GM12878 (cell line): Measurements from ENCODE around the gene TAB2. TPM values are rescaled to one million over a fixed set of nuclear protein-coding genes. Genes with fewer than 3 reads are reported as not detected.
"Not testable (repeated sequence)": the region's sequence is repeated elsewhere in the genome, so short reads cannot be mapped to it uniquely, and the experiment has no call there.

Experiments
- ATAC-seq: fragments of 200-7000 bp; cut with Tn5 transposase; 3 replicates; pipeline ENCODE4 v1.9.1; 2020; ENCODE audit warnings: mild to moderate bottlenecking, moderate library complexity
- BruUV-seq: library from RNA; stranded (reverse); fragments of 400-500 nt; replicated peaks from 2 replicates; lab custom pipeline; 2021; lab: Mats Ljungman, UMichigan
- CTCF ChIA-PET: fragments of 300-600 bp; sonication (Branson Sonifier 250); formaldehyde crosslinking; extraction: SDS; loops from one replicate; lab custom pipeline; 2021; ENCODE audit warnings: inconsistent platforms; lab: Yijun Ruan, JAX
- POLR2A ChIA-PET: fragments of 350-600 bp; formaldehyde crosslinking; extraction: SDS; loops from one replicate; lab custom pipeline; 2021; ENCODE audit warnings: inconsistent platforms; lab: Charles Lee
- RAD21 ChIA-PET: fragments of 300-600 bp; sonication (Branson Sonifier 250); formaldehyde crosslinking; loops from one replicate; lab custom pipeline; 2023; ENCODE audit warnings: antibody characterized with exemption; ENCODE audit not compliant: unreplicated experiment; lab: Charles Lee
- SMC1A ChIA-PET: fragments of 300-600 bp; sonication (Branson Sonifier 250); formaldehyde crosslinking; loops from one replicate; lab custom pipeline; 2023; ENCODE audit not compliant: unreplicated experiment, uncharacterized antibody; lab: Charles Lee
- DNase-seq: peaks from one replicate; pipeline ENCODE4 v3.0.0-alpha.2; 2011; ENCODE audit warnings: low read depth, low spot score
- FAIRE-seq: peaks from 3 replicates; lab custom pipeline; 2011; peaks lifted over from hg19 to GRCh38; lab: Jason Lieb, UNC
- H2AFZ ChIP-seq: 2 replicates; pipeline ENCODE4 v1.6.0; 2011; ENCODE audit warnings: low read depth, low read length, control low read depth; ENCODE audit not compliant: control insufficient read depth
- H3K27ac ChIP-seq: 2 replicates; pipeline ENCODE4 v1.5.1; 2011; ENCODE audit warnings: control low read depth; ENCODE audit not compliant: control insufficient read depth, insufficient read depth
- H3K27me3 ChIP-seq, 2 experiments: replicated peaks in 1 of 2; 2 replicates each; pipeline versions ENCODE4 v1.6.0 to v1.6.1; 2011; ENCODE audit warnings: low read length in 1 of 2; ENCODE audit not compliant: control insufficient read depth in 2 of 2, insufficient read depth in 2 of 2
- H3K36me3 ChIP-seq, 2 experiments: 2 replicates each; pipeline ENCODE4 v1.5.1; 2011; ENCODE audit warnings: low read length in 1 of 2; ENCODE audit not compliant: control insufficient read depth in 2 of 2, insufficient read depth in 2 of 2
- H3K4me1 ChIP-seq: 2 replicates; pipeline ENCODE4 v1.6.1; 2011; ENCODE audit warnings: mild to moderate bottlenecking, low read length, moderate library complexity, mixed read lengths; ENCODE audit not compliant: control insufficient read depth, insufficient read depth
- H3K4me2 ChIP-seq: 2 replicates; pipeline ENCODE4 v1.6.0; 2011; ENCODE audit warnings: control low read depth; ENCODE audit not compliant: control insufficient read depth, insufficient read depth
- H3K4me3 ChIP-seq: fragments of 200-600 bp; sonication (generic); 2 replicates; pipeline ENCODE4 v1.5.1; 2016
- H3K79me2 ChIP-seq: 2 replicates; pipeline ENCODE4 v1.6.0; 2011; ENCODE audit warnings: low read length; ENCODE audit not compliant: control insufficient read depth, insufficient read depth
- H3K9ac ChIP-seq: 2 replicates; pipeline ENCODE4 v1.8.0; 2011; ENCODE audit warnings: low read length, control low read depth, mixed read lengths; ENCODE audit not compliant: control insufficient read depth, insufficient read depth
- H3K9me3 ChIP-seq: replicated peaks from 3 replicates; pipeline ENCODE4 v1.5.1; 2011; ENCODE audit warnings: mild to moderate bottlenecking, low read length; ENCODE audit not compliant: control insufficient read depth, insufficient read depth
- H4K20me1 ChIP-seq: 2 replicates; pipeline ENCODE4 v1.6.0; 2011; ENCODE audit not compliant: control insufficient read depth, insufficient read depth
- EED ChIP-seq: sonication (generic); IDR thresholded peaks from 2 replicates; pipeline ENCODE4 v1.6.1; 2016; ENCODE audit warnings: antibody characterized with exemption, low read depth
- IKZF1 ChIP-seq: fragments of 450-650 bp; conservative IDR thresholded peaks from 2 replicates; pipeline ENCODE4 v1.6.1; 2017; ENCODE audit warnings: antibody characterized with exemption, mild to moderate bottlenecking
- IKZF2 ChIP-seq, 2 experiments: fragments of 450-650 bp; IDR thresholded peaks; 2 replicates each; pipeline ENCODE4 v1.6.1; 2017; ENCODE audit warnings: mild to moderate bottlenecking in 2 of 2, moderate library complexity in 2 of 2
- MLLT1 ChIP-seq: fragments of 450-650 bp; IDR thresholded peaks from 2 replicates; pipeline ENCODE4 v1.6.1; 2016; ENCODE audit warnings: mild to moderate bottlenecking
- NR2F1 ChIP-seq: fragments of 450-650 bp; conservative IDR thresholded peaks from 2 replicates; pipeline ENCODE4 v1.6.1; 2017; ENCODE audit warnings: mild to moderate bottlenecking
- WGBS: methylation state at CpG from one replicate; pipeline ENCODE4 v1.1.6; 2016; ENCODE audit warnings: low lambda C conversion rate; ENCODE audit not compliant: insufficient replicate concordance, insufficient coverage; ENCODE audit errors: missing lambda C conversion rate; 5-methylcytosine and 5-hydroxymethylcytosine counted together
- in situ Hi-C: fragments of 300-500 bp; cut with MboI; formaldehyde crosslinking; loops from 9 replicates; pipeline ENCODE4 v1.14.3; 2018; ENCODE audit warnings: mixed read lengths
- intact Hi-C: fragments of 100-400 bp; cut with micrococcal nuclease; formaldehyde crosslinking; loops from one replicate; pipeline ENCODE4 v1.14.2; 2022; ENCODE audit not compliant: unreplicated experiment
- polyA plus RNA-seq, 11 experiments: library from polyadenylated mRNA; depleted of rRNA in 4 of 11; unstranded in 6 of 11; stranded (reverse) in 5 of 11; fragments of >200 nt; fragmentation: Nextera tagmentation in 4 of 11; fragmentation: Illumina TruSeq in 1 of 11; extraction: Ambion mirVana in 4 of 11; extraction: Trizol in 1 of 11; gene quantifications; 1 replicate in 1 of 11; 2 replicates in 10 of 11; pipeline versions ENCODE4 v1.2.1 to v1.2.3, GENCODE V29; 2011 to 2016; ENCODE audit warnings: inconsistent platforms in 2 of 11, missing spikeins in 2 of 11, low read depth in 1 of 11
- total RNA-seq, 4 experiments: library from RNA; depleted of rRNA in 3 of 4; stranded (reverse); fragments of >200 nt in 3 of 4; fragmentation: Illumina TruSeq in 1 of 4; extraction: Trizol in 1 of 4; gene quantifications; 2 replicates each; pipeline versions ENCODE4 v1.2.1 to v1.2.3, GENCODE V29; 2013 to 2021

The TAB2 gene
- total and polyA plus RNA-seq, 10 of the 15 experiments (the other 5 are each of a cell fraction or from before 2014, with no cell fraction given) = 8.9 to 66.3 (median 23.0) TPM

- H3K4me2 ChIP-seq = peak overlapping the region; percentile 58
- WGBS = 8% methylated on average over 10 of the region's 10 CpGs
- H4K20me1 ChIP-seq, in situ Hi-C loops, H3K9me3 ChIP-seq, ATAC-seq, POLR2A ChIA-PET, BruUV-seq, FAIRE-seq, H3K36me3 ChIP-seq, DNase-seq, H3K27me3 ChIP-seq, H2AFZ ChIP-seq: not testable (repeated sequence)
- peaks cover 83% of the 10 kb centered on the region for H3K79me2 ChIP-seq
- peaks cover 10% of the 10 kb centered on the region; the same call in 1 of the 2 replicates for H3K4me1 ChIP-seq
- SMC1A ChIA-PET = interaction anchor here (0.5 to 10.6 kb wide), 8 partner anchors 18 to 207 kb away, joined by 3 to 199 read pairs (median 3); no protein-coding TSS in a partner anchor
- TF ChIP-seq NR2F1 (peak; percentile 50; the same call in 1 of the 2 replicates), IKZF2 (IDR thresholded peaks at IDR 0.05) (peak; percentile 59 to 75; a peak in 3 of 4 replicates), MLLT1 (peak; percentile 79), IKZF1 (peak; percentile 56; the same call in 1 of the 2 replicates), EED (peak; percentile 78)
- H3K27ac ChIP-seq = peak overlapping the region; percentile 66
- RAD21 ChIA-PET = interaction anchor here (0.8 to 6.2 kb wide), 5 partner anchors 13 to 287 kb away, joined by 3 to 74 read pairs (median 4); no protein-coding TSS in a partner anchor
- intact Hi-C loops = loop anchor here (5.0 kb wide), 2 partner anchors 72 to 112 kb away; no protein-coding TSS in a partner anchor
- H3K9ac ChIP-seq = peak overlapping the region; percentile 66
- CTCF ChIA-PET = interaction anchor here (1.1 kb wide), 2 partner anchors 254 to 287 kb away, joined by 3 to 4 read pairs; no protein-coding TSS in a partner anchor
- H3K4me3 ChIP-seq = peak overlapping the region; percentile 77
Observed at GRCh38 chr6:149320016-149320415, 2.5 kb downstream of the TAB2 start.
